BJ (cell line): ENCODE data around the gene INPP5E. TPM values are rescaled to one million over a fixed set of nuclear protein-coding genes. Genes with fewer than 3 reads are reported as not detected.

Source experiments
- CTCF ChIA-PET: fragments of 350-600 bp; formaldehyde crosslinking; extraction: SDS; loops from one replicate; lab custom pipeline; 2021; ENCODE audit warnings: antibody characterized with exemption, inconsistent platforms; lab: Yijun Ruan, JAX
- POLR2A ChIA-PET: fragments of 300-600 bp; sonication (Branson Sonifier 250); formaldehyde crosslinking; extraction: SDS; loops from one replicate; lab custom pipeline; 2021; ENCODE audit warnings: antibody characterized with exemption; lab: Charles Lee
- DNase-seq: peaks from one replicate; pipeline ENCODE4 v3.0.0-alpha.2; 2011; ENCODE audit warnings: low read depth
- H3K27me3 ChIP-seq: 2 replicates; pipeline ENCODE4 v1.6.0; 2011; ENCODE audit warnings: low read length; ENCODE audit not compliant: control insufficient read depth, insufficient read depth
- H3K36me3 ChIP-seq: 2 replicates; pipeline ENCODE4 v1.5.1; 2011; ENCODE audit warnings: low read length; ENCODE audit not compliant: control insufficient read depth, insufficient read depth
- H3K4me3 ChIP-seq: 2 replicates; pipeline ENCODE4 v1.5.1; 2011; ENCODE audit warnings: low read depth, mild to moderate bottlenecking, control low read depth, low read length
- CTCF ChIP-seq: IDR thresholded peaks from 2 replicates; pipeline ENCODE4 v1.5.1; 2011; ENCODE audit warnings: low read depth, mild to moderate bottlenecking, control low read depth, inconsistent platforms, low read length, moderate library complexity; ENCODE audit not compliant: insufficient read depth
- polyA plus RNA-seq: library from polyadenylated mRNA; depleted of rRNA; stranded (reverse); fragments of >200 nt; gene quantifications from 2 replicates; pipeline ENCODE4 v1.2.3, GENCODE V29; 2011

The INPP5E gene
- polyA plus RNA-seq, 1 experiment, result 5.6 TPM

- no peak for DNase-seq
- POLR2A ChIA-PET, result no interaction called here
- Histone ChIP-seq H3K36me3 (peaks cover 40% of the 10 kb centered on the region), H3K27me3 (no peaks in the 10 kb centered on the region), H3K4me3 (no peak overlapping the region)
- CTCF ChIA-PET, result interaction anchor here (1.1 to 4.4 kb wide), 3 partner anchors 15 to 23 kb away, joined by 3 to 15 read pairs (median 7); partner anchors contain the start of gene SNAPC4
- TF ChIP-seq CTCF, result no peak
Measured at GRCh38 chr9:136386018-136386417, 53.6 kb downstream of the INPP5E start.

- no peak for TF ChIP-seq CTCF
- CTCF ChIA-PET, result interaction anchor here (1.0 to 4.4 kb wide), 3 partner anchors 16 to 22 kb away, joined by 3 to 15 read pairs (median 7); partner anchors contain the start of gene SNAPC4
- no peak for DNase-seq
- POLR2A ChIA-PET, result no interaction called here
- peaks cover 39% of the 10 kb centered on the region for H3K36me3 ChIP-seq
- H3K4me3 ChIP-seq, result no peak overlapping the region
- no peaks in the 10 kb centered on the region for H3K27me3 ChIP-seq
Measured at GRCh38 chr9:136385015-136385414, 54.6 kb downstream of the INPP5E start.

GRCh38 chr9:136383436-136383835, 56.2 kb downstream of the INPP5E start:
- Histone ChIP-seq H3K4me3 (no peak overlapping the region), H3K27me3 (no peaks in the 10 kb centered on the region), H3K36me3 (peaks cover 38% of the 10 kb centered on the region)
- no peak for TF ChIP-seq CTCF
- no peak for DNase-seq
- ChIA-PET CTCF (no interaction called here), POLR2A (no interaction called here)

- CTCF ChIA-PET, result interaction anchor here (1.6 kb wide), 2 partner anchors 18 to 69 kb away, joined by 4 read pairs; partner anchors contain the start of gene DNLZ
- DNase-seq, result no peak
- no peak for TF ChIP-seq CTCF
- POLR2A ChIA-PET, result interaction anchor here (1.2 kb wide), 1 partner anchor 19 kb away, joined by 3 read pairs; no protein-coding TSS in a partner anchor
- Histone ChIP-seq H3K4me3 (no peak overlapping the region), H3K36me3 (peaks cover 31% of the 10 kb centered on the region), H3K27me3 (no peaks in the 10 kb centered on the region)
Measured at GRCh38 chr9:136381966-136382513, 57.6 kb downstream of the INPP5E start.

GRCh38 chr9:136381311-136381710, 58.3 kb downstream of the INPP5E start:
- POLR2A ChIA-PET, result interaction anchor here (1.2 kb wide), 1 partner anchor 18 kb away, joined by 3 read pairs; no protein-coding TSS in a partner anchor
- H3K27me3 ChIP-seq, result no peaks in the 10 kb centered on the region
- CTCF ChIA-PET, result interaction anchor here (1.6 kb wide), 2 partner anchors 18 to 68 kb away, joined by 4 read pairs; partner anchors contain the start of gene DNLZ
- no peak for DNase-seq
- H3K36me3 ChIP-seq, result peaks cover 31% of the 10 kb centered on the region
- H3K4me3 ChIP-seq, result no peak overlapping the region
- TF ChIP-seq CTCF, result no peak
